ENCODE results near the gene REG3A.

Gene REG3A

GRCh38 chr2:79159653-79160052 is at the start of gene REG3A:
Gene REG3A, minus strand, starts transcription at chr2:79159753. Its CDS starts 348 bp downstream, at chr2:79159405.
- DNase-seq (ENCODE audit: low read depth in 2 of 3, low spot score in 1 of 3) = no peak

- no peak for DNase-seq (ENCODE audit: low read depth in 2 of 3, low spot score in 1 of 3)
Observed at GRCh38 chr2:79200762-79201161, 41.2 kb upstream of the REG3A start.

DNA sequence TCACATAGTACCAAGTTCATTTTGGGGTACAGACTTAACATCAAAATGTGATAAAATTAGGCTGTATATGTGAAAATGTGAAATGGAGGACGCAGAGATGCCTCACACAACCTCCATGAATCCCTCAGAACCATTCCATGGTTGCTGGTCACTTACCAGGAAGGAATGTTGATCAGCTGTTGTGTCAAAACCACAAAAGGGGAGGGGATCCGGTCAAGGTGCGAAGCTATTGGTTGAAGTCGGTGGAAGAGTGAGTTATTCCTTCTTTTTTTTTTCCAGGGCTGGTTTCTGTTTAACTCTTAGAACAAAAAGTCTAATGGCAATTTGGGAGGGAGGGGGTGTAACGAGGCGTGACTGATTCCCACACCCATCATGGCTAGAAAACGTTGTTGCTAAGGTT is 32.3 kb upstream of the REG3A start:
- DNase-seq (ENCODE audit: low read depth in 2 of 3, low spot score in 1 of 3) = no peak

DNA sequence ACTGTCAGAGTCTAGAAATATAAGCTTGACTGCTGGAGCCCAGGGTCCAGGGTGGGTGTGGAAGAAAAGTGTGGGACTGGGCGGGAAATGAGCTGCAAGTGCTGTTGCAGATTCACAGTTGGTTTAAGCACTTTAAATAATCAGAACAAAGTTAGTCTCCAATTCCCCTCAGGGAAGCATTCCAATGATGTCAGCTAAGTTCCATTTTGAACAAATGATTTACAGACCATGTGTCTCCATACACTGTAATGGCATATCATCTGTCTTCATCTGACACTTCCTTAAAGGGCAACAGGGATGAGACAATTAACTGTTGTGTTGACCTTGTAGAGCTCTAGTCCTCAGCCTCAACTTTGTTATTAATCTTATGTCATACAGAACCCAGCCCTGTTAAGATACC is 31.5 kb upstream of the REG3A start:
- no peak for DNase-seq (ENCODE audit: low read depth in 2 of 3, low spot score in 1 of 3)

- DNase-seq (ENCODE audit: low read depth in 2 of 3, low spot score in 1 of 3) = no peak
Observed at GRCh38 chr2:79189465-79189864, 29.9 kb upstream of the REG3A start.

DNA sequence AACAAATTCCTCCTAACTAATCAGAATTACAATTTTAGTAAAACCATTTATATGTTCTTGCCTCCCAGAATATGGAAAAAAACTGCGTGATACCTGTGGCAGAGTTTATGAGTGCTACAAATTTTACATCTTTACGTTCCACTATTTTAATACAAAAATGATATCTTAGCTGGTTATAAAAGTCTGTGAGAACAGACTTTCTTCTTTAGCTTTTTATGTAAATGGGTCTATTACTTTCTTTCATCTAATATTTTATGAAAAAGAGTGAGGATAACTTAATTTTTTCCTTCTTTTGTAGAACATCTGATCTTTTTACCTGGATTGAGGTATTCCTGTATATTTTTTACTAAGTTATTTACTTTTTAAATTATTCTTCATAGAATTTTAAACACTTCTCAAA is 22.1 kb upstream of the REG3A start:
- no peak for DNase-seq (ENCODE audit: low read depth in 2 of 3, low spot score in 1 of 3)

DNA sequence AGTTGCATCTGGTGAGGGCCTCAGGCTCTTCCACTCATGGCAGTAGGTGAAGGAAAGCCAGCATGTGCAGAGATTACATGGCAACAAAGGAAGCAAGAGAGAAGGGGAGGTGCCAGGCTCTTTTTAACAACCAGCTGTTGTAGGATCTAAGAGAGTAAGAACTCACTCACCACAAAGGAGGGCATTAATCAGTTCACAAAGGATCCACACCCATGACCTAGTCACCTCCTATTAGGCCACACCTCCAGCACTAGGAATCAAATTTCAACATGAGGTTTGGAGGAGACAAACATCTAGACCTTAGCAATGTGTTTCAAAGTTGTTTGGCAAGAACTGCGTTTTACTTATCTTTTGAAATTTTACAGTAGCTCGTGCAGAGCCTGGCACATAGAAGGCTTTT is 20.5 kb upstream of the REG3A start:
- no peak for DNase-seq (ENCODE audit: low read depth in 2 of 3, low spot score in 1 of 3)

GRCh38 chr2:79179036-79179435 is 19.5 kb upstream of the REG3A start:
- no peak for DNase-seq (ENCODE audit: low read depth in 2 of 3, low spot score in 1 of 3)

- DNase-seq (ENCODE audit: low read depth in 2 of 3, low spot score in 1 of 3) = no peak
Observed at GRCh38 chr2:79178076-79178674, 18.6 kb upstream of the REG3A start.

DNA sequence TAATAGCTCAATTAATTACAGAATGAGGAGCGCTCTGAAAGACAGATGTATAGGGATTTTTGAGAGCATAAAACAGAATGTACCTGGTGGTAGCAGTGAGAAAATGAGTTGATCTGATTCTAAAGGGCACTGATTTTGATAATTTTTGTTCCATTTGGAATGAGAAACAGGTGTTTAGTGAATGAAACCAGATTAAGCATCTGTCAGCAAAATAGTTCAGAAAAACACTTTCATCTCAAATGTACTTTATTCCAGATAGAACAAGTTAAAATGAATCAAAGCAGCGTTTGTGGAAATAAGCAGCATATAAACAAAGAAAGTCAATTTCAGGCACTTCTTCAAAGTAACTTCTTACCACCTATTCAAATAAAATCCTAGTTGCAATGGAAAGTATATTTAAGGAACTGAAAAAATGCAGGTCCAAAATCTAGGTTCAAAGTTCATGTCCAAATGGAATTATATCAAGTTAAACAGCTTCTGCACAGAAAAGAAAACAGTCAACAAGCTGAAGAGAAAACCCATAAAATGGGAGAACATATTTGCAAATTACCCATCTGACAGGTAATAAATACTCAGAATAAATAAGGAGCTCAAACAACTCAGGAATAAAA is 11.9 kb upstream of the REG3A start:
- DNase-seq (ENCODE audit: low read depth in 2 of 3, low spot score in 1 of 3) = no peak

GRCh38 chr2:79162801-79163200 is 3.2 kb upstream of the REG3A start:
- DNase-seq (ENCODE audit: low read depth in 2 of 3, low spot score in 1 of 3) = no peak

- DNase-seq (ENCODE audit: low read depth in 2 of 3, low spot score in 1 of 3) = no peak
Observed at GRCh38 chr2:79162132-79162531, 2.6 kb upstream of the REG3A start.

DNA sequence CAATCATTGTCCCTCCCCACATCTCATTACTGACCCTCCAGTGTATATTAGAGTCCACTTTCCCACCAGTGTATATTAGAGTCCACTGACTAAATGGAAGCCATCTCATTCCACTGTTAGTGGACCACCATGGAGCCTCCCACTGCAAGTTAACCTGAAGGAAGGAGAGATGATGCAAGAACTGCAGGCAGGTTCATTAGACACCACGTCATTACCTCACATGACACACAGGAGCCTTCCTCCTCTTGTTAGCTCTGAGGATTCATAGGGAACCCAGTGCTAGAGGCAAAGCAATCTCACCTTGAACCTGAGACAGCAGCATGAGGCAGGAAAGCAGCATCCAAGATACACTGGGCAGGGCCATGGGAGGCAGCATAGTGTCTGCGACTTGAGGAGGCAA is 523 bp downstream of the REG3A start:
- no peak for DNase-seq (ENCODE audit: low read depth in 2 of 3, low spot score in 1 of 3)

DNA sequence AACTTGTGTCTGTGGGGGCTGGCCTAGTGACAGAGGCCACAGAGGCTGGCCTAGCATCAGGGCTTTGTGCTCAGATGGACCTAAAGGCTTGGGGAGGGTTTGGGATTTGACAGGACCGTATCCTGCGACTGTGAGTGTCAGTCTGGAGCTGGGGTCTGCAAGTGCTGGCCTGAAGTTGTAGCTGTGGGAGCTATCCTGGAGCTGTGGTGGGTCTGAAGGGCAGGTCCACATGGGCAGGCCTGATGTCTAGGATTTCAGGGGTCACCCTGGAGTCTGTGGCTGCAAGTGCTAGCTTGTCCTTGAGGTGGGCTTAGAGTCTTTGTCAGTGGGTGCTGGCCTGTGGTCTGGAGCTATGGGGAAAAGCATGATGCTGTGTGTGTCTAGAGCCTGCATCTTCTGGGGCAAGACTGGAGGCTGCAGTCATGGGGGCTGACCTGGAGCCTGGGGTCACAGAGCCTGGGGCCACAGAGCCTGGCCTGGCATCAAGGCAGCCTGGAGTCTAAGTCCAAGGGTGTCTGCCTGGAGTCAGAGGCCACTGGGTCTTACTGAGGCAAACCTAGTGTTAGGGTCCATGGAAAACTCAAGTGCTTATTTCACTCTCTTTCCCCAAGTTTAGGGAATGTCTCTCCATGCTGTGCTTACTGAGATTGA is 3.6 kb downstream of the REG3A start:
- DNase-seq (ENCODE audit: low read depth in 2 of 3, low spot score in 1 of 3) = no peak

GRCh38 chr2:79139423-79139822 is 20.1 kb downstream of the REG3A start:
- no peak for DNase-seq (ENCODE audit: low read depth in 2 of 3, low spot score in 1 of 3)

- no peak for DNase-seq (ENCODE audit: low read depth in 2 of 3, low spot score in 1 of 3)
Observed at GRCh38 chr2:79138385-79138784, 21.2 kb downstream of the REG3A start.

- no peak for DNase-seq (ENCODE audit: low read depth in 2 of 3, low spot score in 1 of 3)
Observed at GRCh38 chr2:79131687-79132086, 27.9 kb downstream of the REG3A start.

DNA sequence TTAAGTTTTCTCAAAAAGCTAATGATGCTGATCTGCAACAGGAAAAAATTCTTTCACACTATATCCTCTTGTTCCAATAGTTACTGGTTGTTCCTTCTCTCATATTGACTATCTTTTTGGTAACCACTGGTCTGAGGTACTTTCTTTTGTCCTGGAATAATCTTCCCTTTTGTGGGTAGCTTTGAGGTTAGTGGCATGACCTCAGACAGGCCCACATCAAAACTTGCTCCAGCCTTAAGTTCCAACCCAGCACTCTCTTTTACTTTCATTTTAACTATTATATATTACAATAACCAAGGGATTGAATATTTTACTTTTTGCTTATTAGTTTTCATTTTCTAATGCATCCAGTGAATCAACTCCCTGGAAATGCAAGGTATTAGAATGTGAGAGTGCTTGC is 29.7 kb downstream of the REG3A start:
- DNase-seq (ENCODE audit: low read depth in 2 of 3, low spot score in 1 of 3) = no peak

DNA sequence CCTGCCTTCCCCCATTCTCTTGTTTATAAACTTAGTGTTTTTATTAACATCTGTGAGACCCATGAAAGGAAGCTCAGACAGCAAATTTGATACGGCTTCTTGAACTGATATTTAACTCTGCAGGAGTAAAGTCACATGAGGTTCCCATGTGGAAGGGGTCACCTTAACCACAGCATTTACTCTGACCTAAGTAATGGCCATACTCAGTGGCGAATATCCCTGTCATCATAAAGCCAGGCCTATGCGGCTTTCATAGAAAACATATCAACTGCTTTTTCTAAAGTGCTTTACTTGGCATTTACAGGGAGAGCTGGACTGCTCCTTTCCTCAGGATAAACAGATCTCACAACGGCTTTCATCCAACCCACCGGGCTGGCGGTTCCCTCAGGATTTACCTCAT is 30.3 kb downstream of the REG3A start:
- no peak for DNase-seq (ENCODE audit: low read depth in 2 of 3, low spot score in 1 of 3)

DNA sequence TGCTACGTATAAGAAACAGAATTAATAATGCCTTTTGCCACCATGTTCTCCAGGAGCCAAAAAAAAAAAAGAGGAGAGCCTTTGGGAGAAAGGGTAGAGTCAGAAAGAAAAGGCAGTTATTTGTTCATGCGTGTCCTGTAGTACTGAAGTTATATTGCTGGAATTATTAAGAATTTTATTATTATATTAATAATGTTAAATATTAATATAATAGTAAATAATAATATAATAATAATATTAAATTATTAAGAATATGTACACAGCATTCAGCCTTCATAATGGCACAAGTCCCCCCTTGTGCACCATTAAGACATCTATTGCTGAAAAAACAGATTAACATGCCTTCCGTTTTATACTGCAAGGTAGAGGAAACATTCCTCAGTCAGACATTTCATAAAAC is 31.1 kb downstream of the REG3A start:
- DNase-seq (ENCODE audit: low read depth in 2 of 3, low spot score in 1 of 3) = no peak

DNA sequence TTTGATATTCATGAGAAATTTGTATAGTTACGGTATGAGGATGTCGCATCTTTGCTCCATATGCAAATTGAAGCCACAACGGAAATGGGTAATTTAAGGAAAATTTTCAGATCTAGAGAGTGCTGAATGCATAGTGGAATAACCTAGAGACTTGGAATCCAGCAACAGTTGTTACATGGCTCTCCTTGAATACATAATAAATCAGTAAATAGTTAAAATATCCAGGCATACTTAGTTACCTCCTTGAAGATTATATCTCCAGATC is 33.9 kb downstream of the REG3A start:
- DNase-seq (ENCODE audit: low read depth in 2 of 3, low spot score in 1 of 3) = no peak

DNA sequence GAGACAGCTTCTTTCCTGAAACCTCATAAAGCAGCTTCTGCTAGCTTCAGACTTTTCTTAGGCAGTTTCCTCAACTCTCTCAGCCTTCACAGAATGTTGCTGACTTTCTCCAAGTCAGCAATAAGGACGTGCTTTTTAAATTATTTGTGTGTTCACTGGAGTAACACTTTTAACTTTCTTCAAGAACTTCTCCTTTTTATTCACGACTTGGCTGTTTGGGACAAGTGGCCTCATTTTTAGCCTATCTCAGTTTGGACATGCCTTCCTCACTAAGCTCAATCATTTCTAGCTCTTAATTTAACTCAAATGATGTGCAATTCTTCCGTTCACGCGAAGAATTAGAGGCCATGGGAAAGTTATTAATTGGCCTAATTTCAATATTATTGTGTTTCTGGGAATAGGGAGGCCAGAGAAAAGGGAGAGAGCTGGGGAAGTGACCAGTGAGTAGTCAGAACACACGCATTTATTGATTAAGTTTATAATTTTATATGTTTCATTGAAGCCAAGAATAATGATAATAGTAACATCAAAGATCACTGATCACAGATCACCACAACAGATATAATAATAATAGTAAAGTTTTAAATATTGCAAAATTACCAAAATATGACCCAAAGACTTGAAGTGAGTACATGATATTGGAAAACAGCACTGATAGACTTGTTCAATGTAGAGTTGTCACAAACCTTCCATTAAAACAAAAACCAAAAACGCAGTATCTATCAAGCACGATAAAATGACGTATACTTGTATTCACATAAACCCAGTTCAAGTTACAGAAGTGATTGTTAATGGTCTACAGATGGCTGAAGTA is 34.4 kb downstream of the REG3A start:
- no peak for DNase-seq (ENCODE audit: low read depth in 2 of 3, low spot score in 1 of 3)

Measured in stimulated activated CD4-positive, alpha-beta T cell treated with anti-CD3 and anti-CD28 coated beads, Interleukin-12 subunit alpha, Interleukin-12 subunit beta, amount 100 ng/mL, for 48 hours (primary cell).